VCaP (cell line): ENCODE results near the gene KIFC1.

Experiments used
- H3K27ac ChIP-seq: fragments of 450-650 bp; 2 replicates; pipeline ENCODE4 v1.5.1; 2017
- CTCF ChIP-seq: fragments of 450-650 bp; conservative IDR thresholded peaks from 2 replicates; pipeline ENCODE4 v1.5.1; 2017; ENCODE audit warnings: mild to moderate bottlenecking, moderate library complexity

Gene KIFC1

GRCh38 chr6:33417903-33418689, 26.5 kb downstream of the KIFC1 start, which contains the start of gene CUTA:
TSS of gene CUTA (minus strand) at chr6:33418107. CDS start at chr6:33418000, 107 bp downstream.
- peak; percentile 74 for TF ChIP-seq CTCF
- H3K27ac ChIP-seq = peak within 1 kb of the TSS; percentile 94

- peak overlapping the region; percentile 94 for H3K27ac ChIP-seq
- TF ChIP-seq CTCF = peak; percentile 18; the same call in 1 of the 2 replicates
Observed at GRCh38 chr6:33418690-33419291, 27.2 kb downstream of the KIFC1 start.

- no peak for TF ChIP-seq CTCF
- peak within 1 kb of the TSS; percentile 94 for H3K27ac ChIP-seq
Observed at GRCh38 chr6:33419580-33420490, 28.2 kb downstream of the KIFC1 start, which contains the start of gene SYNGAP1. TSS of gene SYNGAP1 (plus strand) at chr6:33420065. CDS start at chr6:33420265, 200 bp downstream.

GRCh38 chr6:33420491-33421343, 29.1 kb downstream of the KIFC1 start:
- TF ChIP-seq CTCF = no peak
- peak overlapping the region; percentile 94; the same call in 1 of the 2 replicates for H3K27ac ChIP-seq

GRCh38 chr6:33421344-33421643, 29.7 kb downstream of the KIFC1 start:
- no peak for TF ChIP-seq CTCF
- H3K27ac ChIP-seq = no peak overlapping the region

- TF ChIP-seq CTCF = no peak
- peak overlapping the region; percentile 92 for H3K27ac ChIP-seq
Observed at GRCh38 chr6:33423777-33424176, 32.2 kb downstream of the KIFC1 start.
